DOHH2 (cell line): ENCODE data around the gene MAGEA9B.
"Not testable (repeated sequence)": the region's sequence is repeated elsewhere in the genome, so short reads cannot be mapped to it uniquely, and the experiment has no call there.

Source experiments
- H3F3A ChIP-seq: fragments of 200-600 bp; sonication (generic), shearing (Covaris generic); 2 replicates; pipeline ENCODE4 v1.6.0; 2016; ENCODE audit warnings: antibody characterized with exemption, mild to moderate bottlenecking; ENCODE audit not compliant: control insufficient read depth, insufficient read depth
- H3K27ac ChIP-seq: fragments of 200-600 bp; sonication (generic); 2 replicates; pipeline ENCODE4 v1.5.1; 2014; ENCODE audit warnings: low read depth, mild to moderate bottlenecking, low read length, moderate library complexity
- H3K27me3 ChIP-seq: fragments of 200-600 bp; sonication (generic); 2 replicates; pipeline ENCODE4 v1.6.1; 2014; ENCODE audit warnings: mild to moderate bottlenecking, low read length, mixed read lengths; ENCODE audit not compliant: control insufficient read depth
- H3K36me3 ChIP-seq: fragments of 200-600 bp; sonication (generic); 2 replicates; pipeline ENCODE4 v1.6.1; 2014; ENCODE audit warnings: mild to moderate bottlenecking, low read length, moderate library complexity, mixed read lengths; ENCODE audit not compliant: control insufficient read depth
- H3K4me1 ChIP-seq: fragments of 200-600 bp; sonication (generic); 2 replicates; pipeline ENCODE4 v1.6.1; 2014; ENCODE audit warnings: mild to moderate bottlenecking, low read length, mixed read lengths; ENCODE audit not compliant: control insufficient read depth
- H3K4me2 ChIP-seq: fragments of 200-600 bp; sonication (generic); 2 replicates; pipeline ENCODE4 v1.6.0; 2014; ENCODE audit warnings: mild to moderate bottlenecking, low read length, moderate library complexity
- H3K4me3 ChIP-seq: fragments of 200-600 bp; sonication (generic); 2 replicates; pipeline ENCODE4 v1.5.1; 2014; ENCODE audit warnings: mild to moderate bottlenecking, low read length, mixed read lengths
- H3K79me2 ChIP-seq: fragments of 200-600 bp; sonication (generic); 2 replicates; pipeline ENCODE4 v1.6.1; 2014; ENCODE audit warnings: mild to moderate bottlenecking, low read length, mixed read lengths; ENCODE audit not compliant: control insufficient read depth
- H3K9me2 ChIP-seq: fragments of 200-600 bp; sonication (generic); replicated peaks from 2 replicates; pipeline ENCODE4 v1.6.1; 2014; ENCODE audit warnings: mild to moderate bottlenecking, low read length, mixed read lengths; ENCODE audit not compliant: control insufficient read depth
- H3K9me3 ChIP-seq: fragments of 200-600 bp; sonication (generic); 2 replicates; pipeline ENCODE4 v1.6.1; 2014; ENCODE audit warnings: antibody characterized with exemption, low read length, mixed read lengths; ENCODE audit not compliant: control insufficient read depth, insufficient read depth
- H4K20me1 ChIP-seq: fragments of 200-600 bp; sonication (generic); 2 replicates; pipeline ENCODE4 v1.6.0; 2014; ENCODE audit warnings: low read depth, mild to moderate bottlenecking, antibody characterized with exemption, low read length, moderate library complexity; ENCODE audit not compliant: control insufficient read depth, insufficient read depth
- EZH2phosphoT487 ChIP-seq: fragments of 200-600 bp; sonication (generic); IDR thresholded peaks from 2 replicates; pipeline ENCODE4 v1.6.1; 2017; ENCODE audit warnings: borderline replicate concordance, mild to moderate bottlenecking, antibody characterized with exemption, low read length, moderate library complexity, mixed read lengths
- TF ChIP-seq, protein P1 (sequence below): fragments of 200-600 bp; sonication (generic); IDR thresholded peaks from one replicate; pipeline ENCODE4 v1.5.1; 2014; ENCODE audit warnings: antibody characterized with exemption, mild to moderate bottlenecking, low read depth, low read length; ENCODE audit not compliant: poor library complexity, severe bottlenecking

Gene MAGEA9B, protein sequence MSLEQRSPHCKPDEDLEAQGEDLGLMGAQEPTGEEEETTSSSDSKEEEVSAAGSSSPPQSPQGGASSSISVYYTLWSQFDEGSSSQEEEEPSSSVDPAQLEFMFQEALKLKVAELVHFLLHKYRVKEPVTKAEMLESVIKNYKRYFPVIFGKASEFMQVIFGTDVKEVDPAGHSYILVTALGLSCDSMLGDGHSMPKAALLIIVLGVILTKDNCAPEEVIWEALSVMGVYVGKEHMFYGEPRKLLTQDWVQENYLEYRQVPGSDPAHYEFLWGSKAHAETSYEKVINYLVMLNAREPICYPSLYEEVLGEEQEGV

DNA sequence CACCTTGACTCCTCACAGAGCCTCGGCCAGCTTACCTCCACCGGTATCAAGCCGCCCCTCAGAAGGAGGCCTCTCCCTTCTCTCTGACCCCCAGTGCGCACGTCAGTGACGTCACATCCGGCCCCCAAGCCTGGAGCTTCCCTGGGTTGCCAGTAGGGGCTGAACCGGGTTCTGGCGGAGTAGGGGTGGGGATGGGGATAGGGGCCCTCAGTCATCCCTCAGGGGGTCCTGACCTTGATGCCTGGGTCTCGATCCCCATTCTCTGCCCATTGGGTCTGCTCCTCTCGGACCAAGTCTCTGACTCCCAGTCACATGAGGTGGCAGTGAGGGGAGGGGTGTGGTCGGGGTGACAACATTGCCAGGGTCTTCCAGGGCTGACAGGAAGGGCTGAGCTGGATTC lies at the start of gene MAGEA9B:
Gene MAGEA9B, minus strand, starts transcription at position 101 of the 400 bp plus-strand sequence. CDS start 4,280 bp downstream, outside the sequence.
- H3K27me3 ChIP-seq, H3K9me2 ChIP-seq, H4K20me1 ChIP-seq, H3F3A ChIP-seq, H3K4me3 ChIP-seq, H3K4me2 ChIP-seq, H3K4me1 ChIP-seq, H3K9me3 ChIP-seq, H3K36me3 ChIP-seq, H3K79me2 ChIP-seq, H3K27ac ChIP-seq: not testable (repeated sequence)

DNA sequence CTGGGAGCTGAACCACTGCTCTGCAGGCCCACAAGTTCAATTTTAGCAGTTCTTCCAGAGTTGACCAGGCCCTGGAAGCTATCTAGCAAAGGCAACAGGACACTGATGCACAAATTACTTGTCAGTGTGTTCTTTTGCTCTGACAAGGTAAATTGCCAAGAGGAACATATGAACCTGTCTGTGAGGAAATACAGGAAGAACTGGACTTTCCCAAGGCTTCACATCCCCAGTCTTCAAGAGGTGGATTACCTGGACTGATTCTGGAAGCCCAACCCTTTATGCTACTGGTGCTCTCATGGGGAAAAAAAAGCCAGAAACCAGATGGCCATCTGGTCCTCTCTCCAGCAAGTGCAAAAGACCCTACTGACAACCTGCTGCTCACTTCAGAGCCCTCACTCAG lies 46.3 kb upstream of the MAGEA9B start:
- H3K4me2 ChIP-seq = no peak overlapping the region

DNA sequence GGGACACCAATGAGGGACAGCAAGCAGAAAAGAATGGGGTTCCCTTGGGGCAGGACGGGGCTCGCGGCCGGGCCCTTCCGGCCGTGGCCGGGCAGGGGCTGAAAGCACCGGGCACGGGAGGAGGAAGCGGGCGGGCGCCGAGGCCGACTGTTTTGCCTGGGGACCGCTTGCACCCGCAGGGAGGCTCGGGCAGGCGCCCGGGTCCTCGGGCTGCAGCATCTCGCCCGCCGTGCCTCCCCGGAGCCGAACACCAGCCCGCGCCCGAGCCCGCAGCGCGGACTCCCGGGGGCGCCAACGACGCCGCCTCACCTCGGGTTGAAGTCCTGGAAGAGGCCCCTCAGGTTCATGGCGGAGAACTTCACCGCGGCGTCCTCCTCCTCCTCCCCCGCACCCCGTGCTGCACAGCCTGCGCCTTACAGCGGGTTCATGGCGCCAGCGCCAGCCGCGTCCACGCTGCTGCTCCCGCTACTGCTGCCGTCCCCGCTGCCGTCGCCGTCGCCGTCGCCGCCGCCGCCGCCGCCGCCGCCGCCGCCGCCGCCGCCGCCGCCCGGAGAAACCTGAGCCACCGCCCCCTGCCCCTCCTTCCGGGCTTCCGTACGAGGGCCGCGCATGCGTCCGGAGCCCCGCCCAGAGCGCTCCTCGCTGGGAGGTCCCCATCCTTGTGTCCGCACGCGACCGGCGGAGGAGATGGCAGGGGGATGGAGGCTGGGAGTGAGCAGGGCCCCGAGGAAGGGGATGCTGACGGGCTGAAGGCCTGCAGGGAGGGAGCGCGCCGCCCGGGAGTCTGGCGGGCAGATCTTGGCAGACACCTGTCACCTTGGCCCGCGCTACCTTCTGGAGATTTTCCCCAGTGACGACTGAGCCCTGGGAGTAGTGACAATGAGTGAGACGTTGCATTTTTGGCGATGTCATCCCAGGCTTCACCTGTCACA lies 44.2 kb upstream of the MAGEA9B start, which contains the start of gene TMEM185A:
Gene TMEM185A, minus strand, starts transcription at position 559 of the 932 bp plus-strand sequence. Its CDS starts 212 bp downstream, at position 347.
- no peak for TF ChIP-seq EZH2phosphoT487
- TF ChIP-seq, protein P1, sequence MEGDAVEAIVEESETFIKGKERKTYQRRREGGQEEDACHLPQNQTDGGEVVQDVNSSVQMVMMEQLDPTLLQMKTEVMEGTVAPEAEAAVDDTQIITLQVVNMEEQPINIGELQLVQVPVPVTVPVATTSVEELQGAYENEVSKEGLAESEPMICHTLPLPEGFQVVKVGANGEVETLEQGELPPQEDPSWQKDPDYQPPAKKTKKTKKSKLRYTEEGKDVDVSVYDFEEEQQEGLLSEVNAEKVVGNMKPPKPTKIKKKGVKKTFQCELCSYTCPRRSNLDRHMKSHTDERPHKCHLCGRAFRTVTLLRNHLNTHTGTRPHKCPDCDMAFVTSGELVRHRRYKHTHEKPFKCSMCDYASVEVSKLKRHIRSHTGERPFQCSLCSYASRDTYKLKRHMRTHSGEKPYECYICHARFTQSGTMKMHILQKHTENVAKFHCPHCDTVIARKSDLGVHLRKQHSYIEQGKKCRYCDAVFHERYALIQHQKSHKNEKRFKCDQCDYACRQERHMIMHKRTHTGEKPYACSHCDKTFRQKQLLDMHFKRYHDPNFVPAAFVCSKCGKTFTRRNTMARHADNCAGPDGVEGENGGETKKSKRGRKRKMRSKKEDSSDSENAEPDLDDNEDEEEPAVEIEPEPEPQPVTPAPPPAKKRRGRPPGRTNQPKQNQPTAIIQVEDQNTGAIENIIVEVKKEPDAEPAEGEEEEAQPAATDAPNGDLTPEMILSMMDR = no peak

More for the DNA sequence above, 46.3 kb upstream of the MAGEA9B start:
- H3K9me3 ChIP-seq = no peaks in the 10 kb centered on the region
- no peak overlapping the region for H3K4me3 ChIP-seq
- H4K20me1 ChIP-seq = no peaks in the 10 kb centered on the region
- H3K79me2 ChIP-seq = peaks cover 25% of the 10 kb centered on the region
- no peaks in the 10 kb centered on the region for H3K9me2 ChIP-seq
- no peaks in the 10 kb centered on the region for H3K27me3 ChIP-seq
- H3K36me3 ChIP-seq = no peaks in the 10 kb centered on the region
- peaks cover 14% of the 10 kb centered on the region for H3K4me1 ChIP-seq
- H3K27ac ChIP-seq = no peak overlapping the region
- TF ChIP-seq, protein P1 = no peak
- TF ChIP-seq EZH2phosphoT487 = no peak
- no peaks in the 10 kb centered on the region for H3F3A ChIP-seq

More for the DNA sequence above, 44.2 kb upstream of the MAGEA9B start, which contains the start of gene TMEM185A:
- peaks cover 14% of the 10 kb centered on the region for H3K4me1 ChIP-seq
- peak within 1 kb of the TSS; percentile 66 for H3K4me2 ChIP-seq
- no peaks in the 10 kb centered on the region for H3K36me3 ChIP-seq
- peaks cover 32% of the 10 kb centered on the region for H3K79me2 ChIP-seq
- H3K9me3 ChIP-seq = no peaks in the 10 kb centered on the region
- no peaks in the 10 kb centered on the region for H3F3A ChIP-seq
- no peaks in the 10 kb centered on the region for H4K20me1 ChIP-seq
- H3K27ac ChIP-seq = no peak within 1 kb of the TSS
- H3K9me2 ChIP-seq = no peaks in the 10 kb centered on the region
- H3K27me3 ChIP-seq = no peaks in the 10 kb centered on the region
- H3K4me3 ChIP-seq = peak within 1 kb of the TSS; percentile 75
